K562 (cell line): ENCODE results near the gene AGPAT1. TPM values are rescaled to one million over a fixed set of nuclear protein-coding genes. Genes with fewer than 3 reads are reported as not detected.

Experiments used
- ATAC-seq: fragments of 200-7000 bp; cut with Tn5 transposase; 3 replicates; pipeline ENCODE4 v1.9.1; 2020; ENCODE audit warnings: moderate library complexity
- BruUV-seq: library from RNA; stranded (reverse); fragments of 400-500 nt; replicated peaks from 2 replicates; lab custom pipeline; 2021; lab: Mats Ljungman, UMichigan
- CTCF ChIA-PET: fragments of 300-600 bp; formaldehyde crosslinking; extraction: SDS; loops from one replicate; lab custom pipeline; 2021; ENCODE audit warnings: low intra/inter-chr PET ratio; lab: Yijun Ruan, JAX
- POLR2A ChIA-PET: fragments of 300-600, 350-650 bp; sonication (Branson Sonifier 250); formaldehyde crosslinking; extraction: SDS; loops from one replicate; lab custom pipeline; 2021; ENCODE audit warnings: antibody characterized with exemption, inconsistent platforms; lab: Yijun Ruan, JAX
- DNase-seq, 4 experiments: peaks; one replicate each; pipeline versions ENCODE4 v3.0.0 to v3.0.0-alpha.2; 2011 to 2018; ENCODE audit warnings: low spot score in 3 of 4, mixed read lengths in 3 of 4; ENCODE audit errors: extremely low read depth in 1 of 4
- FAIRE-seq: peaks from 2 replicates; lab custom pipeline; 2011; peaks lifted over from hg19 to GRCh38; lab: Jason Lieb, UNC
- H2AFZ ChIP-seq: 2 replicates; pipeline ENCODE4 v1.6.0; 2011; ENCODE audit warnings: low read depth, low read length, control low read depth, inconsistent platforms
- H3K27ac ChIP-seq: fragments of 200-600 bp; 3 replicates; pipeline ENCODE4 v1.8.0; 2011; ENCODE audit warnings: low read depth, mild to moderate bottlenecking, control low read depth, inconsistent platforms, low read length, moderate library complexity, mixed read lengths; ENCODE audit errors: extremely low read depth
- H3K27me3 ChIP-seq, 2 experiments: fragments of 300-600 bp in 1 of 2; 2 replicates in 1 of 2; 3 replicates in 1 of 2; pipeline versions ENCODE4 v1.6.0 to v1.8.0; 2011; ENCODE audit warnings: inconsistent platforms in 2 of 2, low read length in 2 of 2, mild to moderate bottlenecking in 1 of 2, mixed read lengths in 1 of 2, moderate library complexity in 1 of 2; ENCODE audit not compliant: control insufficient read depth in 2 of 2, insufficient read depth in 2 of 2
- H3K36me3 ChIP-seq: fragments of 300-600 bp; 3 replicates; pipeline ENCODE4 v1.8.0; 2011; ENCODE audit warnings: mild to moderate bottlenecking, low read length, inconsistent platforms; ENCODE audit not compliant: control insufficient read depth, insufficient read depth
- H3K4me1 ChIP-seq, 2 experiments: fragments of 200-600 bp in 1 of 2; replicated peaks in 1 of 2; 2 replicates in 1 of 2; 3 replicates in 1 of 2; pipeline versions ENCODE4 v1.5.1 to v1.8.0; 2011; ENCODE audit warnings: inconsistent platforms in 2 of 2, low read length in 2 of 2, mild to moderate bottlenecking in 1 of 2, mixed read lengths in 1 of 2, moderate library complexity in 1 of 2; ENCODE audit not compliant: control insufficient read depth in 2 of 2, insufficient read depth in 2 of 2
- H3K4me2 ChIP-seq: 2 replicates; pipeline ENCODE4 v1.6.1; 2011; ENCODE audit warnings: low read length, control low read depth, inconsistent platforms, mixed read lengths; ENCODE audit not compliant: insufficient read depth
- H3K4me3 ChIP-seq: fragments of 200-600 bp; sonication (generic), shearing (Covaris generic); 2 replicates; pipeline ENCODE4 v1.5.1; 2016; ENCODE audit warnings: control low read depth, inconsistent platforms
- H3K79me2 ChIP-seq: fragments of 200-600 bp; 3 replicates; pipeline ENCODE4 v1.8.0; 2011; ENCODE audit warnings: low read length, inconsistent platforms; ENCODE audit not compliant: control insufficient read depth, insufficient read depth
- H3K9ac ChIP-seq, 2 experiments: 2 replicates each; pipeline versions ENCODE4 v1.6.0 to v1.6.1; 2011; ENCODE audit warnings: low read depth in 2 of 2, low read length in 2 of 2, control low read depth in 1 of 2, inconsistent platforms in 1 of 2, mild to moderate bottlenecking in 1 of 2, mixed read lengths in 1 of 2; ENCODE audit not compliant: insufficient read depth in 1 of 2
- H3K9me1 ChIP-seq: one replicate; pipeline ENCODE4 v1.6.0; 2011; ENCODE audit warnings: inconsistent platforms, mild to moderate bottlenecking, low read length, moderate library complexity; ENCODE audit not compliant: control insufficient read depth, insufficient read depth
- H3K9me3 ChIP-seq: replicated peaks from 2 replicates; pipeline ENCODE4 v1.5.1; 2011; ENCODE audit warnings: low read depth, low read length, inconsistent platforms; ENCODE audit not compliant: control insufficient read depth, insufficient read depth
- H4K20me1 ChIP-seq: replicated peaks from 2 replicates; pipeline ENCODE4 v1.6.1; 2011; ENCODE audit warnings: low read length, inconsistent platforms, mixed read lengths; ENCODE audit not compliant: control insufficient read depth, insufficient read depth
- IRF2 ChIP-seq: sonication (generic); formaldehyde crosslinking; IDR thresholded peaks from 2 replicates; pipeline ENCODE4 v1.8.1; 2022; ENCODE audit warnings: mild to moderate bottlenecking, missing genetic modification reagents
- L3MBTL2 ChIP-seq: fragments of 450-650 bp; IDR thresholded peaks from 2 replicates; pipeline ENCODE4 v1.6.1; 2016; ENCODE audit warnings: mild to moderate bottlenecking, moderate library complexity
- MTF1 ChIP-seq: fragments of 250-450 bp; sonication (Bioruptor Pico); IDR thresholded peaks from 2 replicates; pipeline ENCODE4 v1.9.0; 2021; ENCODE audit warnings: moderate library complexity, mild to moderate bottlenecking, inconsistent platforms, borderline replicate concordance
- MYBL2 ChIP-seq, 2 experiments: fragments of 450-650 bp in 1 of 2; sonication (generic) in 1 of 2; formaldehyde crosslinking in 1 of 2; IDR thresholded peaks; 2 replicates each; pipeline versions ENCODE4 v1.6.1 to v1.8.1; 2017 to 2022; ENCODE audit warnings: borderline replicate concordance in 1 of 2, inconsistent platforms in 1 of 2, low read depth in 1 of 2, mild to moderate bottlenecking in 1 of 2, missing genetic modification reagents in 1 of 2, moderate library complexity in 1 of 2
- PHF20 ChIP-seq: fragments of 450-650 bp; IDR thresholded peaks from 2 replicates; pipeline ENCODE4 v1.6.1; 2018; ENCODE audit not compliant: partially characterized antibody
- ZC3H11A ChIP-seq: IDR thresholded peaks from 2 replicates; pipeline ENCODE4 v1.6.1; 2012; ENCODE audit warnings: low read depth, low read length, improper control_type of control experiment
- ZNF75A ChIP-seq: fragments of 450-650 bp; formaldehyde crosslinking; IDR thresholded peaks from 2 replicates; pipeline ENCODE4 v1.4.0; 2020; ENCODE audit warnings: mild to moderate bottlenecking
- WGBS: fragments of 100-300 bp; shearing (Covaris generic); methylation state at CpG from one replicate; pipeline ENCODE4 v1.1.6; 2016; ENCODE audit warnings: low coverage, mixed read lengths; ENCODE audit not compliant: insufficient coverage; ENCODE audit errors: missing lambda C conversion rate; 5-methylcytosine and 5-hydroxymethylcytosine counted together
- in situ Hi-C: fragments of 300-500 bp; cut with MboI; formaldehyde crosslinking; loops from 4 replicates; pipeline ENCODE4 v1.15.0; 2018; ENCODE audit warnings: inconsistent platforms, mixed read lengths
- intact Hi-C: fragments of 100-400 bp; cut with micrococcal nuclease; formaldehyde crosslinking; loops from 2 replicates; pipeline ENCODE4 v1.14.2; 2022
- polyA plus RNA-seq, 8 experiments: library from polyadenylated mRNA; depleted of rRNA in 4 of 8; stranded (reverse) in 5 of 8; unstranded in 3 of 8; fragments of >200 nt; fragmentation: Nextera tagmentation in 2 of 8; fragmentation: Illumina TruSeq in 1 of 8; extraction: Ambion mirVana in 2 of 8; extraction: Trizol in 1 of 8; gene quantifications; 2 replicates each; pipeline versions ENCODE4 v1.2.1 to v1.2.3, GENCODE V29; 2011 to 2014; ENCODE audit warnings: inconsistent platforms in 1 of 8, missing spikeins in 1 of 8
- total RNA-seq, 7 experiments: library from RNA; depleted of rRNA in 6 of 7; stranded (reverse); fragments of >200 nt in 6 of 7; fragmentation: Illumina TruSeq in 2 of 7; extraction: Trizol in 2 of 7; gene quantifications; 2 replicates each; pipeline versions ENCODE4 v1.2.1 to v1.2.3, GENCODE V29; 2011 to 2021; ENCODE audit warnings: low replicate concordance in 1 of 7
- TF ChIP-seq, protein P1 (sequence below): fragments of 450-650 bp; conservative IDR thresholded peaks from 2 replicates; pipeline ENCODE4 v1.6.1; 2016; ENCODE audit warnings: missing genetic modification characterization, low read depth, mild to moderate bottlenecking, missing compliant biosample characterization, moderate library complexity
- TF ChIP-seq, protein P2 (sequence below): fragments of 450-650 bp; IDR thresholded peaks from 2 replicates; pipeline ENCODE4 v1.6.1; 2016; ENCODE audit warnings: antibody characterized with exemption
- TF ChIP-seq, protein P3 (sequence below), 3 experiments: IDR thresholded peaks in 2 of 3; conservative IDR thresholded peaks in 1 of 3; 2 replicates each; pipeline ENCODE4 v1.5.1; 2011 to 2012; ENCODE audit warnings: low read length in 3 of 3, mild to moderate bottlenecking in 3 of 3, control low read depth in 2 of 3, improper control_type of control experiment in 1 of 3, inconsistent platforms in 1 of 3, low read depth in 1 of 3, mixed read lengths in 1 of 3, moderate library complexity in 1 of 3; ENCODE audit not compliant: insufficient read depth in 2 of 3

The AGPAT1 gene
- total and polyA plus RNA-seq, 9 of the 15 experiments (the other 6 are each of a cell fraction or from before 2014, with no cell fraction given) = 37.9 to 176 (median 69.4) TPM

DNA sequence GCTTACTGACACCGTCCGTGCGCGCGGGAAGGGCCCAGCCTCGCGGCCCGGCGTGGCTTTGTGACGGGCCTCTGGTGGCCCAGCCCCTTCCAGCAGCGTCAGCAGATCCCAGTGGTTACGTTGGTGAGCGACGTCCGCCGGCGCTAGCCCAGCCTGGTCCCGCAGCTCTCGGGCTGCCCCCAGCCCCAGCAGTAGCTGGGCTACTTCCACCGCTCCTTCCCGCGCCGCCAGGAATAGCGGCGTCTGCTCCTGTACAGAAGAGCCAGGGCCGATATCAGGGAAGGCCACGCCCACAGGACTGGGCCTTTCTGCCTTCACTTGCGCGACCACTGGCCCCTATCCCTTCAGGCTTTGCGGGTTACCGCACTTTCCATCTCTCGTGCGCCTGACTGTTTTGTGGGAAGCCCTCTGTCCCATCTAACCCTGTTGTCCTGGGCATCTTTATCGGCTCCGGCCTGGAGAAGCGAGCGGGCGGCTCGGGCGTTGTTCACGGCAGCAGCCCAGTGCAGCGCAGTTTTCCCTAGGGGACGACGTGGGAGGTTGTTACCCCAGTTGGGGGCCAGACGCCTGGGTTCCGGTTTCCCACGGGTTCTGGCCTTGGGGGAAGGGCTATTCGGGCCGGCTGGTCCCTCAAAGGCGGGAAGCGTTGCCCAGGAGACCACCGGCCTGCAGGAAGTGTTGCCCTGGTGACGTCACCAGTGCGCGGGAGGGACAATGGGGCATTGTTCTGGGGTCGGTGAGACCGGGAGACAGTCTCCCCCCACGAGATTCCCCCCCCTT lies 20.2 kb upstream of the AGPAT1 start (continued):
- TF ChIP-seq MYBL2 (IDR thresholded peaks at IDR 0.05; ENCODE audit: low read depth) (no peak), MYBL2 (CRISPR knock-in tag; IDR thresholded peaks at IDR 0.05; ENCODE audit: borderline replicate concordance) (no peak), L3MBTL2 (peak; percentile 85), ZNF75A (CRISPR knock-in tag) (no peak), MTF1 (CRISPR knock-in tag) (no peak), PHF20 (peak; percentile 79), IRF2 (CRISPR knock-in tag) (no peak), ZC3H11A (no peak)
- TF ChIP-seq, protein P1, sequence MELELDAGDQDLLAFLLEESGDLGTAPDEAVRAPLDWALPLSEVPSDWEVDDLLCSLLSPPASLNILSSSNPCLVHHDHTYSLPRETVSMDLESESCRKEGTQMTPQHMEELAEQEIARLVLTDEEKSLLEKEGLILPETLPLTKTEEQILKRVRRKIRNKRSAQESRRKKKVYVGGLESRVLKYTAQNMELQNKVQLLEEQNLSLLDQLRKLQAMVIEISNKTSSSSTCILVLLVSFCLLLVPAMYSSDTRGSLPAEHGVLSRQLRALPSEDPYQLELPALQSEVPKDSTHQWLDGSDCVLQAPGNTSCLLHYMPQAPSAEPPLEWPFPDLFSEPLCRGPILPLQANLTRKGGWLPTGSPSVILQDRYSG = peak; percentile 83

DNA sequence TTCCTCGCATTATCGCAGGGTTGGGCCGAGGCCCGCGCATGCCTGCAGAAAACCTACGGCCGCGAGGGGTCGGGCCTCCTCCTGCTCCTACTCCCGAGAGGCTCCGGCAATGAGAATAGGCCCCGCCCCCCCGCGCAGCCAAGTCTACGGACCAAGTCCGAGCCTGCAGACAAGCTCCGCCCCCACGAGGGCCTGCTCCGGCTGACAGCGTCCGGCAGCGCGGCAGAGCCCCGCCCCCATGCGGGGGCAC lies 19.7 kb upstream of the AGPAT1 start:
- WGBS = 2% methylated on average over 13 of the region's 25 CpGs
- no peak overlapping the region for H2AFZ ChIP-seq
- TF ChIP-seq, protein P2, sequence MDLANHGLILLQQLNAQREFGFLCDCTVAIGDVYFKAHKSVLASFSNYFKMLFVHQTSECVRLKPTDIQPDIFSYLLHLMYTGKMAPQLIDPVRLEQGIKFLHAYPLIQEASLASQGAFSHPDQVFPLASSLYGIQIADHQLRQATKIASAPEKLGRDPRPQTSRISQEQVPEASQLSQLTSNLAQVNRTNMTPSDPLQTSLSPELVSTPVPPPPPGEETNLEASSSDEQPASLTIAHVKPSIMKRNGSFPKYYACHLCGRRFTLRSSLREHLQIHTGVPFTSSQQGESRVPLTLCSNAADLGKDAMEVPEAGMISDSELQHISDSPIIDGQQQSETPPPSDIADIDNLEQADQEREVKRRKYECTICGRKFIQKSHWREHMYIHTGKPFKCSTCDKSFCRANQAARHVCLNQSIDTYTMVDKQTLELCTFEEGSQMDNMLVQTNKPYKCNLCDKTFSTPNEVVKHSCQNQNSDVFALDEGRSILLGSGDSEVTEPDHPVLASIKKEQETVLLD = peak; percentile 40; the same call in 1 of the 2 replicates
- TF ChIP-seq, protein P3, sequence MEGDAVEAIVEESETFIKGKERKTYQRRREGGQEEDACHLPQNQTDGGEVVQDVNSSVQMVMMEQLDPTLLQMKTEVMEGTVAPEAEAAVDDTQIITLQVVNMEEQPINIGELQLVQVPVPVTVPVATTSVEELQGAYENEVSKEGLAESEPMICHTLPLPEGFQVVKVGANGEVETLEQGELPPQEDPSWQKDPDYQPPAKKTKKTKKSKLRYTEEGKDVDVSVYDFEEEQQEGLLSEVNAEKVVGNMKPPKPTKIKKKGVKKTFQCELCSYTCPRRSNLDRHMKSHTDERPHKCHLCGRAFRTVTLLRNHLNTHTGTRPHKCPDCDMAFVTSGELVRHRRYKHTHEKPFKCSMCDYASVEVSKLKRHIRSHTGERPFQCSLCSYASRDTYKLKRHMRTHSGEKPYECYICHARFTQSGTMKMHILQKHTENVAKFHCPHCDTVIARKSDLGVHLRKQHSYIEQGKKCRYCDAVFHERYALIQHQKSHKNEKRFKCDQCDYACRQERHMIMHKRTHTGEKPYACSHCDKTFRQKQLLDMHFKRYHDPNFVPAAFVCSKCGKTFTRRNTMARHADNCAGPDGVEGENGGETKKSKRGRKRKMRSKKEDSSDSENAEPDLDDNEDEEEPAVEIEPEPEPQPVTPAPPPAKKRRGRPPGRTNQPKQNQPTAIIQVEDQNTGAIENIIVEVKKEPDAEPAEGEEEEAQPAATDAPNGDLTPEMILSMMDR (IDR thresholded peaks at IDR 0.05 in 2 of 3, conservative IDR thresholded peaks at IDR 0.05 in 1 of 3; ENCODE audit: insufficient read depth in 2 of 3, low read depth in 1 of 3, low read length in 3 of 3) = peak; percentile 39 to 75 (median 63); a peak in 5 of 6 replicates

More for the DNA sequence above, 19.7 kb upstream of the AGPAT1 start:
- peaks cover 31% of the 10 kb centered on the region for H3K79me2 ChIP-seq
- peak overlapping the region; percentile 63 for H3K4me3 ChIP-seq
- peak; percentile 96 to 100 (median 97) for DNase-seq
- no peaks in the 10 kb centered on the region for H3K9me3 ChIP-seq
- POLR2A ChIA-PET = interaction anchor here (0.6 to 2.1 kb wide), 21 partner anchors 8 to 1076 kb away, joined by 3 to 23 read pairs (median 3); partner anchors contain the start of genes FKBPL, RNF5, RPS18 and VPS52
- no peaks in the 10 kb centered on the region; the same call in 2 of the 3 replicates for H3K36me3 ChIP-seq
- FAIRE-seq = peak; percentile 99
- BruUV-seq = no TSS peak
- CTCF ChIA-PET = interaction anchor here (0.7 to 1.1 kb wide), 2 partner anchors 20 to 76 kb away, joined by 3 to 4 read pairs; no protein-coding TSS in a partner anchor
- peak overlapping the region; percentile 89; the same call in 1 of the 2 replicates for H3K4me2 ChIP-seq
- H3K27me3 ChIP-seq = no peaks in the 10 kb centered on the region; a peak in 1 of 5 replicates
- H3K9ac ChIP-seq = peak overlapping the region in 1 of 2 experiments; percentile 97; a peak in 2 of 4 replicates
- peaks cover 60 to 61% of the 10 kb centered on the region in 2 experiments for H3K4me1 ChIP-seq
- H3K27ac ChIP-seq = no peak overlapping the region
- in situ Hi-C loops (no loop called here), intact Hi-C loops (loop anchor here (1.0 to 10.0 kb wide), 8 partner anchors 19 to 777 kb away; partner anchors contain the start of genes AGPAT1, FKBPL, PPT2 and ZBTB12)
- ATAC-seq = peak; percentile 91
- H4K20me1 ChIP-seq = no peaks in the 10 kb centered on the region
- no peaks in the 10 kb centered on the region for H3K9me1 ChIP-seq
